HepG2 (cell line): Measurements from ENCODE around the gene CACNA1I. TPM values are rescaled to one million over a fixed set of nuclear protein-coding genes. Genes with fewer than 3 reads are reported as not detected.

Experiments
- ATAC-seq: fragments of 200-7000 bp; cut with Tn5 transposase; 3 replicates; pipeline ENCODE4 v1.9.1; 2020; ENCODE audit warnings: mild to moderate bottlenecking, moderate library complexity
- BruUV-seq: library from RNA; stranded (reverse); fragments of 400-500 nt; replicated peaks from 2 replicates; lab custom pipeline; 2021; lab: Mats Ljungman, UMichigan
- CTCF ChIA-PET: fragments of 300-600 bp; formaldehyde crosslinking; extraction: SDS; loops from one replicate; lab custom pipeline; 2021; ENCODE audit warnings: low total read pairs, inconsistent platforms, low intra/inter-chr PET ratio; lab: Yijun Ruan, JAX
- POLR2A ChIA-PET: fragments of 350-600 bp; sonication (Branson Sonifier 250); formaldehyde crosslinking; loops from one replicate; lab custom pipeline; 2020; ENCODE audit warnings: antibody characterized with exemption, inconsistent platforms; lab: Yijun Ruan, JAX
- DNase-seq: peaks from one replicate; pipeline ENCODE4 v3.0.0-alpha.2; 2015; ENCODE audit warnings: low spot score
- FAIRE-seq: peaks from 3 replicates; lab custom pipeline; 2011; peaks lifted over from hg19 to GRCh38; lab: Jason Lieb, UNC
- H2AFZ ChIP-seq: one replicate; pipeline ENCODE4 v1.6.1; 2011; ENCODE audit warnings: low read length, inconsistent platforms
- H3K27ac ChIP-seq: fragments of 300-600 bp; 3 replicates; pipeline ENCODE4 v1.8.0; 2011; ENCODE audit warnings: mixed run types, mild to moderate bottlenecking, mixed read lengths, low read length, inconsistent platforms; ENCODE audit not compliant: insufficient read depth; ENCODE audit errors: extremely low read length
- H3K27me3 ChIP-seq, 2 experiments: fragments of 200-600 bp in 1 of 2; 2 replicates in 1 of 2; 3 replicates in 1 of 2; pipeline versions ENCODE4 v1.6.0 to v1.8.0; 2011; ENCODE audit warnings: low read length in 2 of 2, mild to moderate bottlenecking in 2 of 2, moderate library complexity in 2 of 2, inconsistent platforms in 1 of 2; ENCODE audit not compliant: insufficient read depth in 2 of 2, control insufficient read depth in 1 of 2
- H3K36me3 ChIP-seq, 2 experiments: fragments of 200-600 bp in 1 of 2; replicated peaks in 1 of 2; 2 replicates in 1 of 2; 3 replicates in 1 of 2; pipeline versions ENCODE4 v1.5.1 to v1.8.0; 2011; ENCODE audit warnings: low read length in 2 of 2, inconsistent platforms in 1 of 2; ENCODE audit not compliant: insufficient read depth in 2 of 2, control insufficient read depth in 1 of 2
- H3K4me1 ChIP-seq: 2 replicates; pipeline ENCODE4 v1.5.1; 2012; ENCODE audit warnings: low read length, inconsistent platforms; ENCODE audit not compliant: insufficient read depth
- H3K4me2 ChIP-seq: 2 replicates; pipeline ENCODE4 v1.6.0; 2011; ENCODE audit warnings: low read depth, low read length, inconsistent platforms
- H3K4me3 ChIP-seq, 3 experiments: fragments of 200-600 bp in 1 of 3; sonication (generic), shearing (Covaris generic) in 1 of 3; replicated peaks in 1 of 3; 2 replicates each; pipeline ENCODE4 v1.5.1; 2011 to 2016; ENCODE audit warnings: low read length in 3 of 3, inconsistent platforms in 2 of 3, low read depth in 2 of 3, mild to moderate bottlenecking in 2 of 3, control low read depth in 1 of 3, mixed read lengths in 1 of 3; ENCODE audit not compliant: insufficient read depth in 1 of 3
- H3K79me2 ChIP-seq: one replicate; pipeline ENCODE4 v1.6.1; 2011; ENCODE audit warnings: low read length, inconsistent platforms; ENCODE audit not compliant: insufficient read depth
- H3K9ac ChIP-seq: 2 replicates; pipeline ENCODE4 v1.6.0; 2011; ENCODE audit warnings: mild to moderate bottlenecking, low read depth, low read length, inconsistent platforms; ENCODE audit not compliant: insufficient read depth
- H3K9me3 ChIP-seq: 2 replicates; pipeline ENCODE4 v1.5.1; 2012; ENCODE audit warnings: mild to moderate bottlenecking, low read length
- H4K20me1 ChIP-seq: 2 replicates; pipeline ENCODE4 v1.6.0; 2011; ENCODE audit warnings: inconsistent platforms, mild to moderate bottlenecking, low read length, moderate library complexity; ENCODE audit not compliant: insufficient read depth
- ESRRA ChIP-seq: sonication (generic); formaldehyde crosslinking; IDR thresholded peaks from 2 replicates; pipeline ENCODE4 v1.5.1; 2020; ENCODE audit warnings: mild to moderate bottlenecking, low read depth, missing genetic modification reagents
- FOXJ3 ChIP-seq: sonication (generic); formaldehyde crosslinking; IDR thresholded peaks from 2 replicates; pipeline ENCODE4 v1.4.0; 2020; ENCODE audit warnings: missing genetic modification reagents, mild to moderate bottlenecking, borderline replicate concordance
- IRF2 ChIP-seq: IDR thresholded peaks from 2 replicates; pipeline ENCODE4 v1.6.1; 2018; ENCODE audit warnings: missing genetic modification reagents, missing compliant biosample characterization
- NR2F1 ChIP-seq, 2 experiments: fragments of 450-650 bp in 1 of 2; formaldehyde crosslinking in 1 of 2; IDR thresholded peaks; 2 replicates each; pipeline versions ENCODE4 v1.5.0 to v1.6.1; 2016 to 2020; ENCODE audit warnings: mild to moderate bottlenecking in 1 of 2, missing compliant biosample characterization in 1 of 2, missing genetic modification reagents in 1 of 2, moderate library complexity in 1 of 2
- PHF5A ChIP-seq: IDR thresholded peaks from one replicate; pipeline ENCODE4 v1.6.1; 2018; ENCODE audit warnings: low read depth, missing genetic modification reagents; ENCODE audit not compliant: unreplicated experiment
- RBM22 ChIP-seq: fragments of 200-400 bp; formaldehyde crosslinking; optimal IDR thresholded peaks from 2 replicates; pipeline ENCODE3; 2017; ENCODE audit warnings: mild to moderate bottlenecking, low read length, moderate library complexity
- SPEN ChIP-seq: sonication (generic); formaldehyde crosslinking; IDR thresholded peaks from 2 replicates; pipeline ENCODE4 v1.5.1; 2020; ENCODE audit warnings: low read depth, mild to moderate bottlenecking, missing genetic modification reagents
- ZNF143 ChIP-seq: sonication (generic); formaldehyde crosslinking; IDR thresholded peaks from 2 replicates; pipeline ENCODE4 v1.4.0; 2020; ENCODE audit warnings: missing genetic modification reagents
- ZNF775 ChIP-seq: sonication (generic); formaldehyde crosslinking; IDR thresholded peaks from 2 replicates; pipeline ENCODE4 v1.4.0; 2020; ENCODE audit warnings: missing genetic modification reagents, mild to moderate bottlenecking, moderate library complexity, borderline replicate concordance
- WGBS: methylation state at CpG from one replicate; pipeline ENCODE4 v1.1.6; 2017; ENCODE audit warnings: low lambda C conversion rate; 5-methylcytosine and 5-hydroxymethylcytosine counted together
- in situ Hi-C: cut with HindIII; loops from 2 replicates; pipeline ENCODE4 v1.10.0; 2017; ENCODE audit warnings: low pct_unique_long_range_greater_than_20kb; ENCODE audit not compliant: extremely low pct_ligation_motif_present
- intact Hi-C: fragments of 100-400 bp; cut with micrococcal nuclease; formaldehyde crosslinking; loops from one replicate; pipeline ENCODE4 v1.10.0; 2022; ENCODE audit not compliant: unreplicated experiment
- polyA plus RNA-seq, 8 experiments: library from polyadenylated mRNA; depleted of rRNA in 3 of 8; stranded (reverse) in 7 of 8; unstranded in 1 of 8; fragments of >200 nt; fragmentation: Illumina TruSeq in 4 of 8; extraction: Trizol in 4 of 8; gene quantifications; 2 replicates each; pipeline versions ENCODE4 v1.2.1 to v1.2.3, GENCODE V29; 2011 to 2016; ENCODE audit warnings: low read depth in 4 of 8, missing spikeins in 1 of 8, mixed read lengths in 1 of 8; ENCODE audit not compliant: insufficient read depth in 1 of 8
- total RNA-seq, 5 experiments: library from RNA; depleted of rRNA; stranded (reverse); fragments of >200 nt; fragmentation: Illumina TruSeq; extraction: Trizol; gene quantifications; 2 replicates each; pipeline ENCODE4 v1.2.3, GENCODE V29; 2016; ENCODE audit warnings: low read depth in 1 of 5
- TF ChIP-seq, protein P1 (sequence below): sonication (generic); formaldehyde crosslinking; IDR thresholded peaks from 2 replicates; pipeline ENCODE4 v1.5.0; 2020; ENCODE audit warnings: missing genetic modification reagents, mild to moderate bottlenecking, borderline replicate concordance
- TF ChIP-seq, protein P2 (sequence below): sonication (generic); formaldehyde crosslinking; IDR thresholded peaks from 2 replicates; pipeline ENCODE4 v1.5.1; 2020; ENCODE audit warnings: missing genetic modification reagents, mild to moderate bottlenecking, borderline replicate concordance
- TF ChIP-seq, protein P3 (sequence below): sonication (generic); formaldehyde crosslinking; conservative IDR thresholded peaks from 2 replicates; pipeline ENCODE4 v1.4.0; 2020; ENCODE audit warnings: mild to moderate bottlenecking, missing genetic modification reagents, moderate library complexity

The CACNA1I gene
- total and polyA plus RNA-seq, 2 of the 13 experiments (the other 11 are each of a cell fraction or from before 2014, with no cell fraction given): not detected

- Histone ChIP-seq H4K20me1 (0 out of 2 replicates have a peak, but pooled peaks cover 2% of the 10 kb centered on the region), H3K27me3 (peaks cover 3 to 22% of the 10 kb centered on the region in 2 experiments; a peak in 2 of 5 replicates), H3K9me3 (no peaks in the 10 kb centered on the region), H3K79me2 (no peaks in the 10 kb centered on the region), H3K4me1 (no peaks in the 10 kb centered on the region), H3K4me3 (no peak overlapping the region), H3K36me3 (no peaks in the 10 kb centered on the region), H3K9ac (no peak overlapping the region), H3K4me2 (no peak overlapping the region), H2AFZ (no peak overlapping the region), H3K27ac (no peak overlapping the region)
- CTCF ChIA-PET: no interaction called here
- FAIRE-seq: no peak
- TF ChIP-seq ZNF143 (CRISPR knock-in tag) (no peak), RBM22 (no peak), PHF5A (CRISPR knock-in tag) (no peak)
- TF ChIP-seq, protein P1, sequence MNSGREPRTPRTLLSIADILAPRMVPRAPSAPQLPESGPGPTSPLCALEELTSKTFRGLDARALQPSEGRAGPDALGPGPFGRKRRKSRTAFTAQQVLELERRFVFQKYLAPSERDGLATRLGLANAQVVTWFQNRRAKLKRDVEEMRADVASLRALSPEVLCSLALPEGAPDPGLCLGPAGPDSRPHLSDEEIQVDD: no peak
- TF ChIP-seq, protein P2, sequence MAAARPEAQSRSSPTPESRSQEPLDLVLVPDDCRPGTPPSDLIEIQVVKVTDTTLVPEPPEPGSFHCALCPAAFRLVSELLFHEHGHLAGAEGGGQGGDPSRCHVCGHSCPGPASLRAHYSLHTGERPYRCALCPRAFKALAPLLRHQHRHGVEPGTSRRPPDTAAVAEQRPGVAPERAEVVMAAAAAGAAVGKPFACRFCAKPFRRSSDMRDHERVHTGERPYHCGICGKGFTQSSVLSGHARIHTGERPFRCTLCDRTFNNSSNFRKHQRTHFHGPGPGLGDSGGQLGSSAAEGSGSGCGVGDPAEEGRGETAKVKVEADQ (CRISPR knock-in tag): no peak
- in situ Hi-C loops (no loop called here), intact Hi-C loops (no loop called here)
- 10% methylated on average over 4 of the region's 6 CpGs for WGBS
- no peak for DNase-seq
- no TSS peak for BruUV-seq
- POLR2A ChIA-PET: no interaction called here
- ATAC-seq: no peak
Observed at GRCh38 chr22:39635719-39636118, 65.2 kb downstream of the CACNA1I start.

DNA sequence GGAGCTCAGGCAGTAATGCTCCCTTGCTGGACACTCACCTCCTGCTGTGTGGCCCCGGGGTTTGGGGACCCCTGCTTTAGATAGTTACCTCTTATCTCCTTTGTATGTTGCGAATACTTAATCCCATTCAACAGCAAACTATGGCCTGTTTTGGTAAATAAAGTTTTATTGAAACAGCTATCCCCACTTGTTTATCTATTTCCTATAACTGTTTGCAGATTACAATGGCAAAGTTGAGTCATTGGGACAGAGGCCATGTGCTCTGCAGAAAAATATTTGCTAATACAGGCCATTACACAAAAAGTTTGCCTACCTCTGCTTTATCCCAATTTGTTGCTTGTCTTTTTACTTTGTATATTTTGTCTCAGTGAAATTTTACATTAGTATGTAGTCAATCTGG, 68.4 kb downstream of the CACNA1I start:
- CTCF ChIA-PET: no interaction called here
- H3K4me3 ChIP-seq: no peak overlapping the region
- no peak overlapping the region for H3K4me2 ChIP-seq
- intact Hi-C loops (no loop called here), in situ Hi-C loops (no loop called here)
- 0% methylated on average over 2 of the region's 2 CpGs for WGBS
- FAIRE-seq (no peak), DNase-seq (peak; percentile 6), ATAC-seq (no peak)
- POLR2A ChIA-PET: no interaction called here
- H3K4me1 ChIP-seq: no peaks in the 10 kb centered on the region
- H3K79me2 ChIP-seq: no peaks in the 10 kb centered on the region
- no peak overlapping the region for H3K27ac ChIP-seq
- H4K20me1 ChIP-seq: 0 out of 2 replicates have a peak, but pooled peaks cover 2% of the 10 kb centered on the region
- H3K9me3 ChIP-seq: no peaks in the 10 kb centered on the region
- peaks cover 4 to 25% of the 10 kb centered on the region in 2 experiments; a peak in 3 of 5 replicates for H3K27me3 ChIP-seq
- no peaks in the 10 kb centered on the region for H3K36me3 ChIP-seq
- no peak overlapping the region for H2AFZ ChIP-seq
- H3K9ac ChIP-seq: no peak overlapping the region
- no TSS peak for BruUV-seq
- TF ChIP-seq IRF2: no peak
- no peak for TF ChIP-seq ESRRA (CRISPR knock-in tag)
- no peak for TF ChIP-seq FOXJ3 (CRISPR knock-in tag)
- no peak for TF ChIP-seq NR2F1 (CRISPR knock-in tag; IDR thresholded peaks at IDR 0.05)
- TF ChIP-seq ZNF775 (CRISPR knock-in tag): no peak
- TF ChIP-seq, protein P3, sequence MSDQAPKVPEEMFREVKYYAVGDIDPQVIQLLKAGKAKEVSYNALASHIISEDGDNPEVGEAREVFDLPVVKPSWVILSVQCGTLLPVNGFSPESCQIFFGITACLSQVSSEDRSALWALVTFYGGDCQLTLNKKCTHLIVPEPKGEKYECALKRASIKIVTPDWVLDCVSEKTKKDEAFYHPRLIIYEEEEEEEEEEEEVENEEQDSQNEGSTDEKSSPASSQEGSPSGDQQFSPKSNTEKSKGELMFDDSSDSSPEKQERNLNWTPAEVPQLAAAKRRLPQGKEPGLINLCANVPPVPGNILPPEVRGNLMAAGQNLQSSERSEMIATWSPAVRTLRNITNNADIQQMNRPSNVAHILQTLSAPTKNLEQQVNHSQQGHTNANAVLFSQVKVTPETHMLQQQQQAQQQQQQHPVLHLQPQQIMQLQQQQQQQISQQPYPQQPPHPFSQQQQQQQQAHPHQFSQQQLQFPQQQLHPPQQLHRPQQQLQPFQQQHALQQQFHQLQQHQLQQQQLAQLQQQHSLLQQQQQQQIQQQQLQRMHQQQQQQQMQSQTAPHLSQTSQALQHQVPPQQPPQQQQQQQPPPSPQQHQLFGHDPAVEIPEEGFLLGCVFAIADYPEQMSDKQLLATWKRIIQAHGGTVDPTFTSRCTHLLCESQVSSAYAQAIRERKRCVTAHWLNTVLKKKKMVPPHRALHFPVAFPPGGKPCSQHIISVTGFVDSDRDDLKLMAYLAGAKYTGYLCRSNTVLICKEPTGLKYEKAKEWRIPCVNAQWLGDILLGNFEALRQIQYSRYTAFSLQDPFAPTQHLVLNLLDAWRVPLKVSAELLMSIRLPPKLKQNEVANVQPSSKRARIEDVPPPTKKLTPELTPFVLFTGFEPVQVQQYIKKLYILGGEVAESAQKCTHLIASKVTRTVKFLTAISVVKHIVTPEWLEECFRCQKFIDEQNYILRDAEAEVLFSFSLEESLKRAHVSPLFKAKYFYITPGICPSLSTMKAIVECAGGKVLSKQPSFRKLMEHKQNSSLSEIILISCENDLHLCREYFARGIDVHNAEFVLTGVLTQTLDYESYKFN (CRISPR knock-in tag): 0 out of 2 replicates have a peak, but pooled peaks have one; percentile 12
- TF ChIP-seq SPEN (CRISPR knock-in tag): no peak
